Activated naive CD4-positive, alpha-beta T cell treated with anti-CD3 and anti-CD28 coated beads for 36 hours (primary cell): Measurements from ENCODE around the gene LDLRAD4. TPM values are rescaled to one million over a fixed set of nuclear protein-coding genes. Genes with fewer than 3 reads are reported as not detected.
A peak's percentile ranks its signal among the peaks of the same experiment; 100 is the strongest.

Experiments
- CTCF ChIA-PET: fragments of 350-600 bp; sonication (Branson Sonifier 250); formaldehyde crosslinking; loops from one replicate; lab custom pipeline; 2021; ENCODE audit warnings: antibody characterized with exemption; lab: Charles Lee
- DNase-seq: peaks from one replicate; pipeline ENCODE4 v3.0.0-alpha.2; 2020
- H3K27ac Mint-ChIP-seq: one replicate; pipeline ENCODE4 v1.8.0; 2021; ENCODE audit warnings: mild to moderate bottlenecking, mixed read lengths
- H3K27me3 Mint-ChIP-seq: one replicate; pipeline ENCODE4 v1.8.0; 2021; ENCODE audit warnings: low read depth, mixed read lengths
- H3K36me3 Mint-ChIP-seq: one replicate; pipeline ENCODE4 v1.8.0; 2021; ENCODE audit warnings: low read depth, mixed read lengths
- H3K4me1 Mint-ChIP-seq: one replicate; pipeline ENCODE4 v1.8.0; 2021; ENCODE audit warnings: low read depth, mixed read lengths
- H3K4me3 Mint-ChIP-seq: one replicate; pipeline ENCODE4 v1.8.0; 2021; ENCODE audit warnings: mild to moderate bottlenecking, moderate library complexity, mixed read lengths
- H3K9me3 Mint-ChIP-seq: one replicate; pipeline ENCODE4 v1.8.0; 2021; ENCODE audit warnings: mixed read lengths
- intact Hi-C: fragments of 100-400 bp; cut with micrococcal nuclease; formaldehyde crosslinking; loops from one replicate; pipeline ENCODE4 v1.15.1; 2023
- total RNA-seq, 2 experiments: library from RNA; stranded (reverse); gene quantifications; one replicate each; pipeline ENCODE4 v1.2.3, GENCODE V29; 2021

Gene LDLRAD4
- total RNA-seq, 2 experiments from 2014 or later, result 19.4 to 21.3 TPM

- H3K36me3 Mint-ChIP-seq, result peaks cover 4% of the 10 kb centered on the region
- intact Hi-C loops, result loop anchor here (5.0 kb wide), 1 partner anchor 158 kb away; no protein-coding TSS in a partner anchor
- CTCF ChIA-PET, result no interaction called here
- peaks cover 31% of the 10 kb centered on the region for H3K4me1 Mint-ChIP-seq
- H3K9me3 Mint-ChIP-seq, result no peaks in the 10 kb centered on the region
- H3K27ac Mint-ChIP-seq, result no peak overlapping the region
- no peaks in the 10 kb centered on the region for H3K27me3 Mint-ChIP-seq
- H3K4me3 Mint-ChIP-seq, result no peak overlapping the region
- no peak for DNase-seq
Observed at GRCh38 chr18:13454363-13455150, 236.0 kb downstream of the LDLRAD4 start.

- Mint-ChIP-seq H3K4me1 (peaks cover 28% of the 10 kb centered on the region), H3K4me3 (no peak overlapping the region), H3K27ac (no peak overlapping the region), H3K9me3 (no peaks in the 10 kb centered on the region), H3K27me3 (no peaks in the 10 kb centered on the region), H3K36me3 (peaks cover 4% of the 10 kb centered on the region)
- intact Hi-C loops, result loop anchor here (5.0 kb wide), 1 partner anchor 157 kb away; no protein-coding TSS in a partner anchor
- no peak for DNase-seq
- CTCF ChIA-PET, result no interaction called here
Observed at GRCh38 chr18:13455471-13455870, 236.9 kb downstream of the LDLRAD4 start.

GRCh38 chr18:13455960-13456481 is 237.5 kb downstream of the LDLRAD4 start:
- Mint-ChIP-seq H3K27me3 (no peaks in the 10 kb centered on the region), H3K36me3 (peaks cover 4% of the 10 kb centered on the region), H3K27ac (no peak overlapping the region), H3K9me3 (no peaks in the 10 kb centered on the region), H3K4me3 (peak overlapping the region; percentile 33), H3K4me1 (peaks cover 25% of the 10 kb centered on the region)
- DNase-seq, result peak; percentile 85
- intact Hi-C loops, result loop anchor here (1.0 to 5.0 kb wide), 5 partner anchors 8 to 190 kb away; no protein-coding TSS in a partner anchor
- CTCF ChIA-PET, result no interaction called here

GRCh38 chr18:13456736-13457271 is 238.2 kb downstream of the LDLRAD4 start:
- CTCF ChIA-PET, result interaction anchor here (0.9 kb wide), 1 partner anchor 206 kb away, joined by 4 read pairs; no protein-coding TSS in a partner anchor
- Mint-ChIP-seq H3K4me3 (no peak overlapping the region), H3K27ac (no peak overlapping the region), H3K27me3 (no peaks in the 10 kb centered on the region), H3K4me1 (peaks cover 31% of the 10 kb centered on the region), H3K9me3 (no peaks in the 10 kb centered on the region), H3K36me3 (peaks cover 4% of the 10 kb centered on the region)
- DNase-seq, result no peak
- intact Hi-C loops, result loop anchor here (1.0 to 5.0 kb wide), 5 partner anchors 7 to 191 kb away; no protein-coding TSS in a partner anchor

GRCh38 chr18:13457327-13457726 is 238.8 kb downstream of the LDLRAD4 start:
- H3K4me3 Mint-ChIP-seq, result no peak overlapping the region
- intact Hi-C loops, result loop anchor here (5.0 kb wide), 1 partner anchor 155 kb away; no protein-coding TSS in a partner anchor
- H3K27me3 Mint-ChIP-seq, result no peaks in the 10 kb centered on the region
- no peak overlapping the region for H3K27ac Mint-ChIP-seq
- no peaks in the 10 kb centered on the region for H3K9me3 Mint-ChIP-seq
- peaks cover 4% of the 10 kb centered on the region for H3K36me3 Mint-ChIP-seq
- H3K4me1 Mint-ChIP-seq, result peaks cover 36% of the 10 kb centered on the region
- CTCF ChIA-PET, result interaction anchor here (0.9 kb wide), 1 partner anchor 207 kb away, joined by 4 read pairs; no protein-coding TSS in a partner anchor
- no peak for DNase-seq

- Mint-ChIP-seq H3K4me3 (no peak overlapping the region), H3K36me3 (peaks cover 9% of the 10 kb centered on the region), H3K4me1 (peaks cover 59% of the 10 kb centered on the region), H3K9me3 (no peaks in the 10 kb centered on the region), H3K27me3 (no peaks in the 10 kb centered on the region), H3K27ac (no peak overlapping the region)
- CTCF ChIA-PET, result no interaction called here
- no peak for DNase-seq
- intact Hi-C loops, result loop anchor here (5.0 to 10.0 kb wide), 4 partner anchors 74 to 469 kb away; partner anchors contain the start of genes CEP192, FAM210A and RNMT
Observed at GRCh38 chr18:13460946-13461345, 242.4 kb downstream of the LDLRAD4 start.

- Mint-ChIP-seq H3K27me3 (no peaks in the 10 kb centered on the region), H3K9me3 (peaks cover 1% of the 10 kb centered on the region), H3K36me3 (peaks cover 12% of the 10 kb centered on the region), H3K4me3 (no peak overlapping the region), H3K4me1 (peaks cover 57% of the 10 kb centered on the region), H3K27ac (no peak overlapping the region)
- intact Hi-C loops, result loop anchor here (5.0 to 10.0 kb wide), 4 partner anchors 73 to 469 kb away; partner anchors contain the start of genes CEP192, FAM210A and RNMT
- CTCF ChIA-PET, result interaction anchor here (3.1 kb wide), 1 partner anchor 245 kb away, joined by 8 read pairs; no protein-coding TSS in a partner anchor
- DNase-seq, result no peak
Observed at GRCh38 chr18:13461469-13461868, 242.9 kb downstream of the LDLRAD4 start.

- CTCF ChIA-PET, result interaction anchor here (3.1 kb wide), 1 partner anchor 246 kb away, joined by 8 read pairs; no protein-coding TSS in a partner anchor
- intact Hi-C loops, result loop anchor here (5.0 to 10.0 kb wide), 4 partner anchors 73 to 470 kb away; partner anchors contain the start of genes CEP192, FAM210A and RNMT
Observed at GRCh38 chr18:13461936-13462335, 243.4 kb downstream of the LDLRAD4 start.

GRCh38 chr18:13462686-13463085 is 244.1 kb downstream of the LDLRAD4 start:
- CTCF ChIA-PET, result interaction anchor here (3.1 kb wide), 1 partner anchor 247 kb away, joined by 8 read pairs; no protein-coding TSS in a partner anchor
- intact Hi-C loops, result loop anchor here (1.0 to 10.0 kb wide), 5 partner anchors 72 to 470 kb away; partner anchors contain the start of genes CEP192, FAM210A and RNMT
- no peak for DNase-seq
- Mint-ChIP-seq H3K4me3 (no peak overlapping the region), H3K27ac (no peak overlapping the region), H3K27me3 (no peaks in the 10 kb centered on the region), H3K9me3 (peaks cover 11% of the 10 kb centered on the region), H3K36me3 (peaks cover 24% of the 10 kb centered on the region), H3K4me1 (peaks cover 54% of the 10 kb centered on the region)

More at GRCh38 chr18:13461936-13462335, 243.4 kb downstream of the LDLRAD4 start:
- Mint-ChIP-seq H3K27me3 (no peaks in the 10 kb centered on the region), H3K4me1 (peaks cover 57% of the 10 kb centered on the region), H3K4me3 (no peak overlapping the region), H3K36me3 (peaks cover 17% of the 10 kb centered on the region), H3K9me3 (peaks cover 6% of the 10 kb centered on the region), H3K27ac (no peak overlapping the region)
- no peak for DNase-seq

- peaks cover 13% of the 10 kb centered on the region for H3K9me3 Mint-ChIP-seq
- peak; percentile 44 for DNase-seq
- CTCF ChIA-PET, result interaction anchor here (0.6 to 3.1 kb wide), 3 partner anchors 233 to 247 kb away, joined by 3 to 8 read pairs (median 3); partner anchors contain the start of gene LDLRAD4
- H3K27ac Mint-ChIP-seq, result peak overlapping the region; percentile 95
- H3K4me1 Mint-ChIP-seq, result peaks cover 54% of the 10 kb centered on the region
- intact Hi-C loops, result loop anchor here (1.0 to 10.0 kb wide), 9 partner anchors 7 to 471 kb away; partner anchors contain the start of genes CEP192, FAM210A and RNMT
- H3K36me3 Mint-ChIP-seq, result peaks cover 25% of the 10 kb centered on the region
- peak overlapping the region; percentile 21 for H3K4me3 Mint-ChIP-seq
- no peaks in the 10 kb centered on the region for H3K27me3 Mint-ChIP-seq
Observed at GRCh38 chr18:13463526-13464210, 245.1 kb downstream of the LDLRAD4 start.

- Mint-ChIP-seq H3K36me3 (peaks cover 26% of the 10 kb centered on the region), H3K27ac (peak overlapping the region; percentile 95), H3K4me1 (peaks cover 56% of the 10 kb centered on the region), H3K4me3 (peak overlapping the region; percentile 82), H3K9me3 (peaks cover 13% of the 10 kb centered on the region), H3K27me3 (no peaks in the 10 kb centered on the region)
- intact Hi-C loops, result loop anchor here (1.0 to 10.0 kb wide), 8 partner anchors 8 to 472 kb away; partner anchors contain the start of genes CEP192, FAM210A and RNMT
- CTCF ChIA-PET, result interaction anchor here (0.6 to 3.1 kb wide), 2 partner anchors 234 to 248 kb away, joined by 3 to 8 read pairs; no protein-coding TSS in a partner anchor
- peak; percentile 86 for DNase-seq
Observed at GRCh38 chr18:13464432-13465123, 246.0 kb downstream of the LDLRAD4 start.
